Activated T-cell treated with anti-CD3 and anti-CD28 coated beads, Interleukin-2, amount 50 U/mL, for 24 hours (primary cell): Measurements from ENCODE around the gene PCNP.
"Not testable (repeated sequence)": the region's sequence is repeated elsewhere in the genome, so short reads cannot be mapped to it uniquely, and the experiment has no call there.

Source experiments
- DNase-seq: peaks from one replicate; pipeline ENCODE4 v3.0.0-alpha.2; 2020
- H3K27ac Mint-ChIP-seq: 2 replicates; pipeline ENCODE4 v1.8.0; 2020; ENCODE audit warnings: mild to moderate bottlenecking, mixed read lengths
- H3K27me3 Mint-ChIP-seq: 2 replicates; pipeline ENCODE4 v1.8.0; 2020; ENCODE audit warnings: mixed read lengths
- H3K36me3 Mint-ChIP-seq: 2 replicates; pipeline ENCODE4 v1.8.0; 2020; ENCODE audit warnings: low read depth, mixed read lengths
- H3K4me1 Mint-ChIP-seq: 2 replicates; pipeline ENCODE4 v1.8.0; 2020; ENCODE audit warnings: low read depth, mixed read lengths
- H3K4me3 Mint-ChIP-seq: 2 replicates; pipeline ENCODE4 v1.8.0; 2020; ENCODE audit warnings: mild to moderate bottlenecking, moderate library complexity, mixed read lengths
- H3K9me3 Mint-ChIP-seq: 2 replicates; pipeline ENCODE4 v1.8.0; 2020; ENCODE audit warnings: mixed read lengths

PCNP gene, protein sequence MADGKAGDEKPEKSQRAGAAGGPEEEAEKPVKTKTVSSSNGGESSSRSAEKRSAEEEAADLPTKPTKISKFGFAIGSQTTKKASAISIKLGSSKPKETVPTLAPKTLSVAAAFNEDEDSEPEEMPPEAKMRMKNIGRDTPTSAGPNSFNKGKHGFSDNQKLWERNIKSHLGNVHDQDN

DNA sequence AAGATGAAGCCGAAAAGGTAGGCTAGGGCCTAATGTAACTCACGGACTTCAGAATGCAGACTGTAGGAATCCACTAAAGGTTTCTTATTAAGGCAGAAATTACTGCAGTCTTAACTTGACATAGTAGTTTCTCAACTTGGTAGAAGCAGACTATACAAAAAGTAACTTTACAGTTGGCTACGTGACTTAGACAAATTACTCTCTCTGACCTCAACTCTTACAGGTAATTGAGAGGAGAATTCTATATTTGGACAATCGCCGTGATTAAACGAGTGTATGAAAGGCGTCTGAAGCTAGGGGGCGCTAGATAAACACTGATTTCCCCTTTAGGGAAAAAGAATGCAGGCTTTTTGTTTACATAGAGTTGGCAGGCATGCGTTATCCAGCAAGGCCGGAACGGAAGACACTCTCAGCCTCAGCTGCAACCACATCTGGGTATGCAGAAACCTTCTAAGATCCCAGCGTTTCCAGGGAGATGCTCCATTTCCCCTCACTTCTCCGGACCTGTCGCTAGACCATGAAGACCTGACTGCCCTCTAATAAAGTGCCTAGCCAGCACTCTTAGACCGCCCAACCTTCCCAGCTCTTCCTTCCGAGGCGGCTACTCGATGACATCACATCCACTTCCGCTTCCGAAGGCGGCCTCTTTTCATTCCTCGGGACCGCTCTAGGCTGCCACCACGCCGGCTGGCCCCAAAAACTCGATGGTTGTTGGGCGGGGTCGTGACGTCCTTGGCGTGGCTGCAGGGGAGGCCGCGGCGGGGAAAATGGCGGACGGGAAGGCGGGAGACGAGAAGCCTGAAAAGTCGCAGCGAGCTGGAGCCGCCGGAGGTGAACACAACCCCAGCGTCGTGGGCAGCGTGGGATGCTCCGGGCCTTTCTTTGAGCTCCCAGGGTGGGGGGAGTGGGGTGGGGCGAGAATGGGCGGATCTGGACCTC lies at the start of gene PCNP:
PCNP (plus strand) TSS at position 732 of the 939 bp plus-strand sequence; CDS start at position 768, 36 bp downstream.
- peak within 1 kb of the TSS; percentile 96 for H3K4me3 Mint-ChIP-seq

DNA sequence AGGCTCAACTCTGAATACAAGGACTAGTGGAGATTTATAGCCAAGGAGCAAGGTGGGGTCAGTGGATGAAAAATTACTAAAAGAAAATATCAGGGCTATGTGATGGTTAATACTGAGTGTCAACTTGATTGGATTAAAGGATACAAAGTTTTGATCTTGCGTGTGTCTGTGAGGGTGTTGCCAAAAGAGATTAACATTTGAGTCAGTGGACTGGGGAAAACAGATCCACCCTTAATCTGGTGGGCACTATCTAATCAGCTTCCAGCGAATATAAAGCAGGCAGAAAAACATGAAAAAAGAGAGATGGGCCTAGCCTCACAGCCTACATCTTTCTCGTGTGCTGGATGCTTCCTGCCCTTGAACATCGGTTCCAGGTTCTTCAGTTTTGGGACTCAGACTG lies 46.5 kb upstream of the PCNP start:
- Mint-ChIP-seq H3K4me3 (no peak overlapping the region), H3K27ac (no peak overlapping the region), H3K36me3 (peaks cover 7% of the 10 kb centered on the region), H3K4me1 (peaks cover 40% of the 10 kb centered on the region), H3K9me3 (peaks cover 12% of the 10 kb centered on the region), H3K27me3 (no peaks in the 10 kb centered on the region)
- DNase-seq: no peak

More for the DNA sequence above, at the start of gene PCNP:
- peaks cover 46% of the 10 kb centered on the region for H3K36me3 Mint-ChIP-seq
- peaks cover 65% of the 10 kb centered on the region for H3K4me1 Mint-ChIP-seq
- DNase-seq: peak; percentile 99
- no peaks in the 10 kb centered on the region for H3K27me3 Mint-ChIP-seq
- peak within 1 kb of the TSS; percentile 99 for H3K27ac Mint-ChIP-seq
- H3K9me3 Mint-ChIP-seq: no peaks in the 10 kb centered on the region

DNA sequence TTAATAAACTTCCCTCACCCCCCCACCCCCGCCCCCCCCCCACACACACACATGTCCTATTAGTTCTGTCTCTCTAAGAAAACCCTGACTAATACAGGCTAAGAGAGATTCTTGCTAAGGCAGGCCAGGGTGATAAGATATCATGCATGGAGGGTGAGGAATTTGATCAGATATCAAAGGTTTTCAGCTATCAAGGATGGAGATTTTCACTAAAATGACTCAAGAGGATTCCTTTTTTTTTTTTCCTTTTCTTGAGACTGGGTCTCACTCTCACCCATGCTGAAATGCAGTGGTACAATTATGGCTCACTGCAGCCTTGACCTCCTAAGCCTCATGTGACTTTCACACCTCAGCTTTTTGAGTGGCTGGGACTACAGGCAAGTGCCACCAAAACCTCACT lies 46.1 kb upstream of the PCNP start:
- Mint-ChIP-seq H3K4me1 (peaks cover 38% of the 10 kb centered on the region), H3K36me3 (peaks cover 4% of the 10 kb centered on the region), H3K27me3 (no peaks in the 10 kb centered on the region), H3K9me3 (peaks cover 12% of the 10 kb centered on the region), H3K27ac (no peak overlapping the region), H3K4me3 (no peak overlapping the region)
- DNase-seq: no peak

DNA sequence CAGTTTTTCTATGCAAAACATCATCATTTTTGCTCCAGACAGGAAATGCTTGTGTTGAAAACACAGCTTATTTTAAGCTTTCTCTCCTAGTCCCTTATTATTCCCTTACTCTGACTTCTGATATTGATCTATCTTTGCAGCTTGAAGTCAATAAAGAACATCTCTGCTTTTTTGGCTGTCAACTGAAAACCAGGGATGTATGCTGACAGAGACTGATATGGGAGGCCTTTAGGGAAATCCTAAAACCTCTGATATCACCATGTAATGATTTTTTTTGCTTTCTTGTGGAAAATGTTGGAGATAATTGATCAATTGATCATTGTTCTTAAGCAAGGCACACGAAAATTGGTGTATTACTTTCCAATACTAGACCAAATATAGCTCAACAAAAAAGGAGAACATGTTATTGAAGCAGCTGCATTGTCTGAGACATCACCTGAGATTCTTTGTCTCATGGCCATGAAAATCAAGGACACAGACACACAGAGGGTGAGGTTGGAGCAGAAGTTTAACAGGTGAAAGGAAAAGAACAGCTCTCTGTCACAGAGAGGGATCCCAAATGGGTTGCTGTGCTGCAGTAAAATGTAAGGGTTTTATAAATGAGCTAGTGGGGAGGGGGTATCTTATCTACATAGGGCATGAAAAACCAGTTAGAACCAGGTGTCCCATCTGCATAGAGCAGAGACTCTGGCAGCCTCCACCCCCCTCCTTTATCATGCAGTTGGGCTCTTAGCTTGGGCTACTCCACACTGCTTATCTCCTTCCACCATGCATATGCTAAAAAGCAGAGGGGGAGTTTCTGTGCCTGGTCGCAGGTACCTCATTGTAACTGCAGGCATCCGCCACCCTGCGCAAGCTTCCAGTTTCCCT lies 43.9 kb upstream of the PCNP start:
- Mint-ChIP-seq H3K27ac (peak overlapping the region; percentile 72), H3K27me3 (no peaks in the 10 kb centered on the region), H3K4me1 (peaks cover 37% of the 10 kb centered on the region), H3K9me3 (peaks cover 5% of the 10 kb centered on the region), H3K36me3 (no peaks in the 10 kb centered on the region), H3K4me3 (no peak overlapping the region)
- DNase-seq: no peak

DNA sequence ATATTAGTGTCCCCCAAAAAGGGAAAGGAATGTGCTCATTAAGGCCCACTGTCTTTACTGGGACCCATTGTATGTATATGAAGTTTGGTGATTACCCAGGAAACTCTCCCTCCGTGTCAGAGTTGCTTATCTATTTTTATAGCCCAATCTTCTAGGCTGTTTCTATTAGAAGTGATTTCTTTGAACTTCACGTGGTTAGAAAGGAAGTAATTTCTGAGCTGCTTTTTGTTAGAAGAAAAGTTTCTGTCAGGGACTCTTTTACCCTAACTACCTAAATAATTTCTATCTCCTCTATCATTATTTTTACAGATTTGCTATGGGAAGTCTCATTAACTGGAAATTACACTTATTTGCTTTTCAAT lies 43.3 kb upstream of the PCNP start:
- Mint-ChIP-seq H3K4me1 (peaks cover 37% of the 10 kb centered on the region), H3K9me3 (peaks cover 4% of the 10 kb centered on the region), H3K4me3 (no peak overlapping the region), H3K36me3 (no peaks in the 10 kb centered on the region), H3K27me3 (no peaks in the 10 kb centered on the region), H3K27ac (peak overlapping the region; percentile 72)
- no peak for DNase-seq

DNA sequence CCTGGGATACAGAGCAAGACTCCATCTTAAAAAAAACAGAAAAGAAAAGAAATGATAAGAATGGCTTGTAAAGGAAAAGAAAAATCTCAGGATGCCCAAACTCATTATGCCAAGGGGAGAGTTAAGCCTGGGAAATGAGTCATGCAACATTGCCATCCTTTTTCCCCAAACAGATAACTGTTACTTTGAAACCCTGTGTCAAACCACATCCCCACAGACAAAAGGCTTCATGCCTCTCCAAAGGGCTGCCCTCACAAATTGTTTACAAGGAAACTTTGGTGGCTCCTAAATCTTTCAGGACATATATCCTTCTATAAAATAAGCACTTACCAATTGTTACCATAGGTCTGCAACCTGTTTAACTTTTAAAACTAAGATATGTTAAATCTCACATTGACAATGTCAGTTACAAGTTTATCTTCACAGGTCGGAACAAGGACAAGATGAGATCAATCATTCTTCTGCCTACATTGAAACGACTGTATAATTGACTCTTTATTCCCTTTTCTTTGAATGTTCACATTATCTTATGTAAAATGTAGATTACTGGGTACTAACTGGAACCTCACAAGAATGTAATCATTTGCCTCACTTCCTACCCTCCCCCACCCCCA lies 42.4 kb upstream of the PCNP start:
- H3K4me1 Mint-ChIP-seq: peaks cover 37% of the 10 kb centered on the region

DNA sequence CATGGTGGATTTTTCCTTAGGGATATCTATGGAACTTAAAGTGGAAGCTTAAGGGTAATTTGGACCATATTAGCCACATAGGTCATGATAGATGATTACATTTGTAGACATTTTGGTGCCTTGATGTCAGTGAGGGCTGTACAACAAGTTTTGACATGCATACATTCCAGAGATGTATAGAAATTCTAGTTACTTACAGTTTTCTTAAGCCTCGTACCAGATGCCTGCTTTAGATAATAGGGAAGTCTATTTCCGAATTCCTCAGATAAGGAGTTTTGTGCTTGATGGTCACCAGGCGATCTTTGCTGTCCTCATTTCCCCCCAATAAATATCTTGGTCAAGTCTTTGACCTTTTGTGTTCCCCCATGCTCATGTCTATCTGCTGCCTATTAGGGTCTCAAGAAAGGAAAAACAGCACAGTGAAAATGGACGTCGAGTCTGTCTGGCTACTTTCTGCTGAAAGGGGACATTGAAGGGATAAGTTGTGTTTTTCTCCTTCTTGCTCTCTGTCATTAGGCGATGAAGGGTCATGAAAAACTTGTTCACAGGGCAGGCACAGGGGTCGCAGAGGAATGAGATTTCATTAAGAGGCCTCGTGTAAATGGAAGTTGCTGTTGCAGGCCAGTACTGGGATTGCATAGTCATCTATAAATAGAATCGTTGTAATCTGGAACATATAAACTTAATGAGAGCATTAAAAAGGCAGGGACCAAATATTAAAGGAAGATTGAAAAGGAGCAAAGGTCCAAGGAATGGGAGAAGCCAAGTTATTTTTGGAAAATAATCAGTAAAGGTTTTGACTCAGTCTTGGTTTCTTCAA lies 41.0 kb upstream of the PCNP start:
- Mint-ChIP-seq H3K4me1 (peaks cover 37% of the 10 kb centered on the region), H3K4me3 (no peak overlapping the region), H3K36me3 (no peaks in the 10 kb centered on the region), H3K27ac (no peak overlapping the region), H3K9me3 (peaks cover 4% of the 10 kb centered on the region), H3K27me3 (no peaks in the 10 kb centered on the region)
- DNase-seq: no peak

More for the DNA sequence above, 42.4 kb upstream of the PCNP start:
- Mint-ChIP-seq H3K36me3 (no peaks in the 10 kb centered on the region), H3K27me3 (no peaks in the 10 kb centered on the region), H3K27ac (peak overlapping the region; percentile 72), H3K9me3 (peaks cover 4% of the 10 kb centered on the region), H3K4me3 (no peak overlapping the region)
- no peak for DNase-seq

DNA sequence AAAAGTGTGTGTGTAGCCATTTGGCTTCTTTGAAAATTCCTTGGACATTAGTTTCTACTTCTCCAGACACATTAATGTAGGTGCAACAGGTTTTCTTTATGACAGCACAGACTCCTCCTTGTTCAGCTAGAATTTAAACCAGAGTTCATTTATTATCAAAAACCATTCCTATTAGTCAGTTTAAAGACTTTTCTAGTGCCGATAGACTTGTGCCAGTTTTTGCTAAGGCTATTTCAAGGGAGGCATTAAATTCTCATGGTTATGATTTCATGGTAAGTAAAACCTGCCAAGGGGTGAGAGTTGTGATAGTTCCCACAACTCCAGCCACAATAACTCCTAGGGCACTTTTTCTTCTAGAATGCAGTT lies 40.4 kb upstream of the PCNP start:
- peaks cover 37% of the 10 kb centered on the region for H3K4me1 Mint-ChIP-seq
- no peaks in the 10 kb centered on the region for H3K36me3 Mint-ChIP-seq

DNA sequence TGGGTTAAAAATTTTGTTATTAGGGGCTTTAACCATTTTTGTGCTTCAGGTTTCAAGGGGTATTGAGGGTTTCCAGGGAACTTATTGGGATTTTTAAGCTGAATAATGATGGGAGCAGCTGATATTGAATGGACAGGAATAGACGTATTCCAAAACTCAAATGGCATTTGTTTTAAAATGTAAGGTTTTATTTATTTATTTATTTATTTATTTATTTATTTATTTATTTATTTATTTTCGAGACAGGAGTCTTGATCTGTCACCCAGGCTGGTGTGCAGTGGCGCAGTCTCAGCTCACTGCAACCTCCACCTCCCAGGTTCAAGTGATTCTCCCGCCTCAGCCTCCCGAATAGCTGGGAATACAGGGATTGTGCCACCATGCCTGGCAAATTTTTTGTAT lies 38.8 kb upstream of the PCNP start:
- H3K27ac Mint-ChIP-seq: no peak overlapping the region
- DNase-seq: no peak
- H3K4me3 Mint-ChIP-seq: no peak overlapping the region
- peaks cover 26% of the 10 kb centered on the region for H3K4me1 Mint-ChIP-seq
- H3K27me3 Mint-ChIP-seq: no peaks in the 10 kb centered on the region
- no peaks in the 10 kb centered on the region for H3K36me3 Mint-ChIP-seq
- H3K9me3 Mint-ChIP-seq: no peaks in the 10 kb centered on the region

More for the DNA sequence above, 40.4 kb upstream of the PCNP start:
- no peak for DNase-seq
- Mint-ChIP-seq H3K27me3 (no peaks in the 10 kb centered on the region), H3K27ac (no peak overlapping the region), H3K9me3 (peaks cover 4% of the 10 kb centered on the region), H3K4me3 (no peak overlapping the region)

DNA sequence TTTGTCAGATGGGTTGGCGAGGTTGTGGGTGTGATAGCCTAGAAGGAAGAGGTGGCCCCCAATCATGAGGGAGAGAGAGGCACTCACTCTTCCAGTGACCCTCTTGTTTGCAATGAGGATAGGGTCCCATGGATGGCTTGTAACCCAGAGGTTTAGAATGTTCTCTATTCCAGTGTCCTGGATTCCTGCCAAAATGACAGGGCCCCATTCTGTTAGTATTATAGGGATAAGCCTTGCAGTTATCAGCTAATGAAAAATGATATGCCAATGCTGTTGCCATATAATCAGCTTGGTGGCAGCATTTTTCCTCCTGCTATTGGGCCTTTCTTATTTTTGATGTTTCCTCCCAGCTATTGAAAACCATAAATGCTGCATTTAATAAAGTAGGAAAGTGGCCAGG lies 37.7 kb upstream of the PCNP start:
- DNase-seq: no peak
- Mint-ChIP-seq H3K27me3 (no peaks in the 10 kb centered on the region), H3K36me3 (no peaks in the 10 kb centered on the region), H3K4me3 (no peak overlapping the region), H3K4me1 (peaks cover 15% of the 10 kb centered on the region), H3K27ac (no peak overlapping the region), H3K9me3 (no peaks in the 10 kb centered on the region)

DNA sequence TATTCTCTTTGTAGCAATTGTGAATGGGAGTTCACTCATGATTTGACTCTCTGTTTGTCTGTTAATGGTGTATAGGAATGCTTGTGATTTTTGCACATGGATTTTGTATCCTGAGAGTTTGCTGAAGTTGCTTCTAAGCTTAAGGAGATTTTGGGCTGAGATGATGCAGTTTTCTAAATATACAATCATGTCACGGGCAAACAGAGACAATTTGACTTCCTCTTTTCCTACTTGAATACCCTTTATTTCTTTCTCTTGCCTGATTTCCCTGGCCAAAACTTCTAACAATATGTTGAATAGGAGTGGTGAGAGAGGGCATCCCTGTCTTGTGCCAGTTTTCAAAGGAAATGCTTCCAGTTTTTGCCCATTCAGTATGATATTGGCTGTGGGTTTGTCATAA lies 37.0 kb upstream of the PCNP start:
- H3K36me3 Mint-ChIP-seq, DNase-seq, H3K4me3 Mint-ChIP-seq, H3K9me3 Mint-ChIP-seq, H3K27me3 Mint-ChIP-seq, H3K27ac Mint-ChIP-seq: not testable (repeated sequence)
- H3K4me1 Mint-ChIP-seq: peaks cover 12% of the 10 kb centered on the region

DNA sequence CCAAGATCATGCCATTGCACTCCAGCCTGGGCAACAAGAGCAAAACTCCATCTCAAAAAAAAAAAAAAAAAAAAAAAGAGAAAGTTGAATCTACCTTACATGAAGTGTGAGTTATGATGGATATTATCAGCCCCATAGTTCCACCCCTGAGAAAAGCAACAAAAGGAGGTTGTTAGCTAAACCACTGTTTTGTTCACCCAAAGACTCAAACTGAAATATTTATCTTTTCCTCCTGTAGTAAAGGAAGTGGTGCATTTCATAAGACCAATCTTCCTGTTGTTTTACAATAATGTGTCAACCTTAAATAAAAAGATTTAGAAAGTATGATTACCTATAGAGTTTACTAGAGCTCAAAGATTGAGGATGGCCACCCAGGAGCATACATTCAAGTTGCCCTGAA lies 31.0 kb upstream of the PCNP start:
- peak overlapping the region; percentile 73 for H3K27ac Mint-ChIP-seq
- H3K27me3 Mint-ChIP-seq: no peaks in the 10 kb centered on the region
- H3K9me3 Mint-ChIP-seq: no peaks in the 10 kb centered on the region
- H3K36me3 Mint-ChIP-seq: no peaks in the 10 kb centered on the region
- DNase-seq: no peak
- no peak overlapping the region for H3K4me3 Mint-ChIP-seq
- H3K4me1 Mint-ChIP-seq: peaks cover 32% of the 10 kb centered on the region

DNA sequence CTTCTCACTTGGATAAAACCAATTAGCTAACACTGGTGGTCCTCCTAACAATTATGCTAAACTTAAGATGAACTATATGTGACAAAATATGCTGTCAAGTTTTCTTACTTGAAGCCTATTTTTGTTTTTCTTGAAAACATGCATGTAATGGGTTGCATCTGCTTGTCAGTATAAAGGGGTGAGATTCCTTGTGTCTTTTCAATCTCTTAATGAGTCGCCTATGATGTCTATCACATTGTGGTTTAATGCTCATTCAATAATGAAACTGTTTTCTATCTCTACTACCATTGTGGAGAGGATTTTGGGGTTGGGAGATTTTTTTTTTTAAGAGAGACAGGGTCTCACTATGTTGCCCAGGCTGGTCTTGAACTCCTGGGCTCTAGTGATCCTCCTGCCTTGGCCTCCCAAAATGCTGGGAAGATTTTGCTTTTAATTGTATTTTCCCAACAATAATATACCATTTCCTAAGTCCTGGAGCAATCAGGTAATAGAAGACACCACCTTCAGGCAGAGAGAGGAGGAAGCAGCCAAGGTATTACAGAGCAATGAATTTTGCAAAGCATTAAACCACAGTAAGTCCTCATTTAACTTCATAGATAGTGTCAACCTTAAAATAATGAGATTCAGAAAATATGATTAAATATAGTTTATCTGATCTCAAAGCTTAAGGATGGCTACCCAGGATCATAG lies 29.7 kb upstream of the PCNP start:
- peak overlapping the region; percentile 9 for H3K27ac Mint-ChIP-seq
- H3K27me3 Mint-ChIP-seq: no peaks in the 10 kb centered on the region
- no peak for DNase-seq
- no peak overlapping the region for H3K4me3 Mint-ChIP-seq
- no peaks in the 10 kb centered on the region for H3K36me3 Mint-ChIP-seq
- H3K9me3 Mint-ChIP-seq: no peaks in the 10 kb centered on the region
- H3K4me1 Mint-ChIP-seq: peaks cover 38% of the 10 kb centered on the region
